Nephron progenitor cell (in vitro differentiated cells): ENCODE data around the gene RTN4R.

ENCODE experiments used
- DNase-seq: peaks from one replicate; pipeline ENCODE4 v3.0.0; 2021
- H3K27ac Mint-ChIP-seq: 2 replicates; pipeline ENCODE4 v1.8.0; 2021; ENCODE audit warnings: mild to moderate bottlenecking, moderate library complexity, mixed read lengths
- H3K27me3 Mint-ChIP-seq: 2 replicates; pipeline ENCODE4 v1.8.0; 2021; ENCODE audit warnings: mild to moderate bottlenecking, low read depth, mixed read lengths; ENCODE audit not compliant: poor library complexity
- H3K36me3 Mint-ChIP-seq: 2 replicates; pipeline ENCODE4 v1.8.0; 2021; ENCODE audit warnings: low read depth, mixed read lengths
- H3K4me1 Mint-ChIP-seq: 2 replicates; pipeline ENCODE4 v1.8.0; 2021; ENCODE audit warnings: mixed read lengths
- H3K4me3 Mint-ChIP-seq: 2 replicates; pipeline ENCODE4 v1.8.0; 2021; ENCODE audit warnings: mild to moderate bottlenecking, moderate library complexity, mixed read lengths
- H3K9me3 Mint-ChIP-seq: 2 replicates; pipeline ENCODE4 v1.8.0; 2021; ENCODE audit warnings: mild to moderate bottlenecking, moderate library complexity, mixed read lengths
- TF ChIP-seq, protein P1 (sequence below): fragments of 200-600 bp; sonication (generic); IDR thresholded peaks from 2 replicates; pipeline ENCODE4 v1.5.0; 2021; ENCODE audit warnings: antibody characterized with exemption

The RTN4R gene

DNA sequence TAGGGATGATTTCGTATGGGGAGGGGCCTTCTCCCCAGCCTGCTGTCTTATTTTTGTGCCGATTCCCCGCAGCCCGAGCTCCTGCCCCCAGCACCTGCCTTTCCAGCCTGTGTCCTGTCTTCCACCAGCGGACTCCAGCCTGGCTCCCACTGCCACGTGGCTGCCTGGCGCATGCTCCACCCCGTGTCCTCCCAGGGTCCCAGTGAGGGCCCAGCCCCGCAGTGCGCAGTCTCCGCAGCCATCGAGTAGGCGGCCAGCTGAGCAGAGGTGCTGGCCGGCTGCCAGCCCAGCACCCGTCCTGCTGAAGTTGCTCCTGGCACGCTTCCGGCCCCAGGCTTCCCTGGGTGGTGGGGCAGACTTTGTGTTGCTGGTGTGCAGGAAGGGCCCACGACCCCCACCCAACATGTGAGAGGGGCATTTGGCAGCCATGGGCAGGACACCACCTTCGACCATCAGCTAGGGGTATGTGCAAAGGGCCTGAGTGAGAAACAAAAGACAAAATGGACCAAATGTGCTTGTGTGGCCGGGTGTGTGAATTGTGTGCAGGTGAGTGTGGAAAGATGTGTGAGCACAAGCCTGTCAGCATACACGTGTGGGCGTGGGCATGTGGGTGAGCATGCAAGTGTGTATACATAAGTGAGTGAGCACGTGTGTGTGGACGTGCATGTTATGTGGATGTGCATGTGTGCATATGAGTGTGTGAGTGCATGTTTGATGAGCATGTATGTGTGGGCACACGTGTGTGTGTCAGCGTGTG, 55.9 kb downstream of the RTN4R start:
- peaks cover 7% of the 10 kb centered on the region for H3K27me3 Mint-ChIP-seq
- H3K36me3 Mint-ChIP-seq = no peaks in the 10 kb centered on the region
- no peak for DNase-seq
- no peaks in the 10 kb centered on the region for H3K9me3 Mint-ChIP-seq
- TF ChIP-seq, protein P1, sequence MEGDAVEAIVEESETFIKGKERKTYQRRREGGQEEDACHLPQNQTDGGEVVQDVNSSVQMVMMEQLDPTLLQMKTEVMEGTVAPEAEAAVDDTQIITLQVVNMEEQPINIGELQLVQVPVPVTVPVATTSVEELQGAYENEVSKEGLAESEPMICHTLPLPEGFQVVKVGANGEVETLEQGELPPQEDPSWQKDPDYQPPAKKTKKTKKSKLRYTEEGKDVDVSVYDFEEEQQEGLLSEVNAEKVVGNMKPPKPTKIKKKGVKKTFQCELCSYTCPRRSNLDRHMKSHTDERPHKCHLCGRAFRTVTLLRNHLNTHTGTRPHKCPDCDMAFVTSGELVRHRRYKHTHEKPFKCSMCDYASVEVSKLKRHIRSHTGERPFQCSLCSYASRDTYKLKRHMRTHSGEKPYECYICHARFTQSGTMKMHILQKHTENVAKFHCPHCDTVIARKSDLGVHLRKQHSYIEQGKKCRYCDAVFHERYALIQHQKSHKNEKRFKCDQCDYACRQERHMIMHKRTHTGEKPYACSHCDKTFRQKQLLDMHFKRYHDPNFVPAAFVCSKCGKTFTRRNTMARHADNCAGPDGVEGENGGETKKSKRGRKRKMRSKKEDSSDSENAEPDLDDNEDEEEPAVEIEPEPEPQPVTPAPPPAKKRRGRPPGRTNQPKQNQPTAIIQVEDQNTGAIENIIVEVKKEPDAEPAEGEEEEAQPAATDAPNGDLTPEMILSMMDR = no peak
- H3K4me1 Mint-ChIP-seq = peaks cover 24% of the 10 kb centered on the region
- no peak overlapping the region for H3K27ac Mint-ChIP-seq
- peak overlapping the region; percentile 17 for H3K4me3 Mint-ChIP-seq

DNA sequence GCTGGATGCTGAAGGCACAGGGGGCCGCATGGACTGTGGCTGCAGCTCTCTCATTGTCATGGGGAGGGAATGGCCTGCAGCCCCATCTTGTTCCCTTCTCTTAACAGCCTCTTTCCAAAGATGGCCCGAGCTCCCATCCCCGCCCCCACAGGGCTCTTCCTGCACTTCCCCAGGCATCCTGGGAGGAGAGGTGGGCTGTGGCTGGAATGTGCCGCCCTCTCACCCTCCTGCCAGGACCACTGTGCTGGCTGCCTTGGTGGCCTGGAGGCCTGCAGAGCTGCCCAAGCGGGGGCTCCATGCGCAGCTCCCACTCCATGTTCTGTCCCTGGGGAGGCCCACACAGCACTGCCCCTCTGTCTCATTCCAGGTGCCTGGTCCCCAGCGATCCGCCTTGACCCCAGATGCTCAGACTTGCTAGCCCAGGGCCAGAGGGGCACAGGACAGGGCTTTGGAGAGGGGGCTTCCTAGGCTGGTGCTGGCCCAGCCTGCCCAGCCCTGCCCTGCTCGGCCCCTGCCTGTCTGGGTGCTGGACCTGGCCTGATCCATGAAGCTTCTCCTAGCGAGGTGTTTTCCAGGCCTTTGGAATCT, 56.6 kb downstream of the RTN4R start:
- TF ChIP-seq, protein P1 = no peak
- Mint-ChIP-seq H3K27me3 (peaks cover 7% of the 10 kb centered on the region), H3K36me3 (no peaks in the 10 kb centered on the region), H3K4me1 (peaks cover 28% of the 10 kb centered on the region), H3K4me3 (no peak overlapping the region), H3K27ac (no peak overlapping the region), H3K9me3 (no peaks in the 10 kb centered on the region)
- DNase-seq = no peak

DNA sequence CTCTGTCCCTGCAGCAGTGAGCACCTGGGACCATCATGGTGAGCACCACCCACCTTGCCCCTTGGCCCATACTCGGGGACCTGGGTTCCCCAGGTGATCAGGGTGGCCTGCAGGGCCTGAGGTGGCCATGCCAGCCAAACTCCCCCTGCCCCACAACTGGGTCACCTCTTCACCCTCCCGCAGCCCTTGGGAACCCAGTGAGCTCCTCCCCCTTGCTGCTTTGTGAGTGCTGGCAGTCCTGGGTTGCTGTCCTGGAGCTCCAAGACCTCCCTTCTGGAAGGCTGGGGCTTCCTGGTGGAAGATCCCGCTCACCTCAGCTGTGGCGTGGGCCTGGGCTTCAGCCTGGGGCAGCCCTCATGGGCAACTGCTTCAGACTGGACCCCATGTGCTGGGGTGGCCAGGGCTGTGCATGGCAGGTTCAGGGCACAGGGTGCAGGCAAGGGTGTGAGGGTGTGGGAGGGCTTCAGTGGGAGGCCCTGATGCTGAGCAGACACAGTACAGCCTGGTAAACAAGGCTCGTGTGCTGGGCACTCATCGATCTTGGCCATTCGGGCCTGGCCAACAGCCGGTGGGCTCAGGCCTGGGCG, 57.6 kb downstream of the RTN4R start:
- Mint-ChIP-seq H3K4me1 (peaks cover 37% of the 10 kb centered on the region), H3K9me3 (no peaks in the 10 kb centered on the region), H3K4me3 (no peak overlapping the region), H3K27me3 (peaks cover 10% of the 10 kb centered on the region), H3K36me3 (no peaks in the 10 kb centered on the region), H3K27ac (no peak overlapping the region)
- no peak for DNase-seq
- TF ChIP-seq, protein P1 = no peak

DNA sequence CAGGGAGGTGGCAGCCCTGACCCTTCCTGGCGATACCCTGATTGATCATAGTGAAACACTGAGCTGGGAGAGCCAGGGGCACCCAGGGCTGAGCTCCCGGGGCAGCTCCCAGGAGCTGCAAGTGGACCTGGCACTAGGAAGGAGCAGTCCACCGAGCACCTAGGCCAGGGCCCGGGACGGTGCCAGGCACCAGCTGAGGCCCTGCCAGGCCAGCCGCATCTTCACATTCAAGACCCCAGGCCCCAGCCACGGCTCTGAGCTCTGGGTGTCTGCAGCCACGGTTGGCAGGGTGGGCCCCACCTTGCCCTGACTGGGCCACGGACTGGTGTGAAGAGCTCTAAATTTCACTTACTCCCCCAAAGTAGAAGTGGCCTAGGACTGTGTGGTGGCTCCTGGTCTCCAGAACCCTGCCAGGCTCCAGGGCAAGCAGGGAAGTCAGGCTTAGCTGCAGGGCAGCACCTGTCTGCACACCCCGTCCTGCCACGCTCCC, 58.3 kb downstream of the RTN4R start:
- Mint-ChIP-seq H3K36me3 (no peaks in the 10 kb centered on the region), H3K4me1 (peaks cover 45% of the 10 kb centered on the region), H3K27ac (no peak overlapping the region), H3K4me3 (no peak overlapping the region), H3K9me3 (no peaks in the 10 kb centered on the region), H3K27me3 (peaks cover 12% of the 10 kb centered on the region)
- no peak for DNase-seq
- TF ChIP-seq, protein P1 = no peak

DNA sequence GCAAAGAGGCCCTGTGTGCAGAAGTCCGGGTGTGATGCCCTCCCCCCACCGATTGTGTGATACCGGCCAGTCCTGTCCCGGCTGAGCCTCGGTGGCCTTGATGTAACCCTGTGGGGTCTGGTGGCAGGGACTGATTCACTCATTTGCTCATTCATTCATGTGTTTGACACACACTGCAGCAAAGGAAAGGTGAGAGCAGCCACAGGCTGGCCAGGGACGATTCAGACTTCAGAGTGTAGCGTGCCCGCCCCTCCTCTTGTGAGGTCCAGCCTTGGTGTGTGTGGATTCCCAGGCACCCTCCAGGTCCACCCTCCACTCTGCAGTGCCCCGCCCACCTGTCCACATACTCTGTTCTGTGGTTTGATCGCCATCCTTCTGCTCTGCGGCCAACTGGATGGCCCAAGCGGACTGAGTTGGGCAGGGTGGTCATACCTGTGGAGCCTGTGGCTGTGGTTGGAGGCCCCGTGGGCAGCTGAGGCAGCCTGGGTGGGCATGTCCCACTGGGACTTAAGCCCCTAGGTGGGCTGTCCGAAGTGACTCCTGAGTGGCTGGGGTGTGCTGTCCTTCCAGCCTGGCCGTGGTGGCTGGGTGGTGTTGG, 59.3 kb downstream of the RTN4R start:
- TF ChIP-seq, protein P1 = no peak
- Mint-ChIP-seq H3K4me3 (no peak overlapping the region), H3K9me3 (no peaks in the 10 kb centered on the region), H3K4me1 (peaks cover 55% of the 10 kb centered on the region), H3K27ac (no peak overlapping the region), H3K27me3 (peaks cover 12% of the 10 kb centered on the region), H3K36me3 (no peaks in the 10 kb centered on the region)
- DNase-seq = no peak
